CD4-positive, alpha-beta T cell treated with Interleukin-6 at 100 ng/mL for 8 hours (primary cell): Measurements from ENCODE around the gene CHP2.
"Not testable (repeated sequence)": the region's sequence is repeated elsewhere in the genome, so short reads cannot be mapped to it uniquely, and the experiment has no call there.

Experiments
- DNase-seq: peaks from one replicate; pipeline ENCODE4 v3.0.0-alpha.2; 2020; ENCODE audit warnings: mixed read lengths, low spot score

Gene CHP2

GRCh38 chr16:23754594-23755483, at the start of gene CHP2:
Gene CHP2, plus strand, starts transcription at chr16:23755026. Its CDS starts 24 bp downstream, at chr16:23755050.
- DNase-seq, result no peak

GRCh38 chr16:23705517-23705902, 49.3 kb upstream of the CHP2 start:
- DNase-seq, result no peak

- no peak for DNase-seq
These were observed 48.4 kb upstream of the CHP2 start for GRCh38 chr16:23706439-23706838.

- DNase-seq, result no peak
These were observed 45.3 kb upstream of the CHP2 start for GRCh38 chr16:23709536-23709935.

GRCh38 chr16:23710008-23710407, 44.8 kb upstream of the CHP2 start:
- DNase-seq, result no peak

GRCh38 chr16:23710504-23710903, 44.3 kb upstream of the CHP2 start:
- DNase-seq, result no peak

- no peak for DNase-seq
These were observed 43.0 kb upstream of the CHP2 start for GRCh38 chr16:23711785-23712184.

- DNase-seq, result no peak
These were observed 41.9 kb upstream of the CHP2 start, which contains the start of gene ERN2 for GRCh38 chr16:23712976-23713375. Gene ERN2, minus strand, starts transcription at chr16:23713222. Its CDS starts 35 bp downstream, at chr16:23713187.

GRCh38 chr16:23716484-23716883, 38.3 kb upstream of the CHP2 start:
- no peak for DNase-seq

GRCh38 chr16:23722613-23723240, 32.1 kb upstream of the CHP2 start:
- DNase-seq, result not testable (repeated sequence)

GRCh38 chr16:23724096-23724784, 30.6 kb upstream of the CHP2 start:
- no peak for DNase-seq

GRCh38 chr16:23724785-23725131, 30.1 kb upstream of the CHP2 start:
- no peak for DNase-seq

- no peak for DNase-seq
These were observed 28.1 kb upstream of the CHP2 start for GRCh38 chr16:23726710-23727109.

GRCh38 chr16:23728112-23728477, 26.7 kb upstream of the CHP2 start:
- DNase-seq, result no peak

GRCh38 chr16:23729503-23730424, 25.1 kb upstream of the CHP2 start:
- no peak for DNase-seq

- no peak for DNase-seq
These were observed 20.5 kb upstream of the CHP2 start for GRCh38 chr16:23734176-23734893.

- not testable (repeated sequence) for DNase-seq
These were observed 17.3 kb upstream of the CHP2 start for GRCh38 chr16:23737423-23738028.

GRCh38 chr16:23739516-23739915, 15.3 kb upstream of the CHP2 start:
- no peak for DNase-seq

GRCh38 chr16:23741675-23742303, 13.0 kb upstream of the CHP2 start:
- no peak for DNase-seq

GRCh38 chr16:23742766-23743165, 12.1 kb upstream of the CHP2 start:
- no peak for DNase-seq
